ENCODE measurements around the gene NEURL3. TPM values are rescaled to one million over a fixed set of nuclear protein-coding genes. Genes with fewer than 3 reads are reported as not detected.

NEURL3 gene
- total and polyA plus RNA-seq, 12 donors = 0.03 to 0.41 (median 0.18) TPM; not detected in 8

DNA sequence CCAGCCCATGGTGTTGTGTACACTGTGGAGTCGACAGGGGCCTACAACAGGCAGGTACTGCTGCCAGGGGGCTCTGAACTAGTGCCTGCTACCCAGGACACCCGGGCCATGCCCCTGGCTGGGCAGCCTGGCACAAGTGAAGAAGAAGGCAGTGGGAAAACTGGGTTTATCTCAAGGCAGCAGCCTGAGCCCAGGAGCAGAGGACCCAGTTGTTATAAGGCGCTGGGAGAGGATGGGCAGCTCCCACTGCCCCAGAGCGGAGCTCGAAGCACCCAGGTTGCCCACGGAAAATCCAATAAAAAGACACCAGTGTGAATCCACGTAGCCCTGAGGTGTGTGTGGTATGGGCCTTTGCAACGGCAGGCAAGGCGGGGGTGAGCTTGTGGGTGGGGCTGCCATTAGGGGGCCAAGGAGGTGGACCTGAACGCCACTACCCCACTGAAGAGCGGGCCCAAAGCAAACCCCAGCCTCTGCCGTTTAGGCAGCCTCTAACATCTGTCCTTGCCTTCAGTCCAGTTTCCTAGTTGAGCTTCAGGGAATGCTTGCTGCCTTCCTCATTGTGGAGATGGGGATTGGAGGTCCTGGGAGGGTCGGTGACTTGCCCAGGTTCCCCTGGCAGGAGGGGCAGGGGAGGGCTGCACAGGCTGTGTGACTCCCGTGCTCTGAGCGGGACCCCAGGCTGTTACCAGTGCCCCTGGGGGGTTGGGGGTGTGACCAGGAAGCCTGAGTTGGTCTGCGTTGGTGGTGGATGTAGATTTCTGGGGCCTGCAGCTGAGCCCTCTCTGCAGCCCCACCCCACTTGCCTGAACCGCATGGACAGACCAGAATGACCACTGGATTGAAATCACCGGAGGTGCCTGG lies 47.4 kb upstream of the NEURL3 start:
- intact Hi-C loops (cut with DNase I) = loop anchor here in 1 of 2 donors (10.0 kb wide), 1 partner anchor 402 kb away; no protein-coding TSS in a partner anchor
- no peak for DNase-seq
- Histone ChIP-seq H3K4me3 (no peak overlapping the region), H3K27ac (no peak overlapping the region), H3K4me1 (replicated peaks in 1 of 2) (peaks cover 0 to 5% of the 10 kb centered on the region in 2 donors), H3K36me3 (replicated peaks in 1 of 2) (peaks cover 0 to 34% of the 10 kb centered on the region in 2 donors), H3K27me3 (no peaks in the 10 kb centered on the region), H3K9me3 (replicated peaks in 1 of 3) (no peaks in the 10 kb centered on the region)
- WGBS, 4 donors = 87 to 91% (median 89%) methylated on average over 10 to 18 of the region's 18 CpGs
- TF ChIP-seq CTCF (IDR thresholded peaks at IDR 0.05) (no peak), POLR2A (IDR thresholded peaks at IDR 0.05) (no peak)

DNA sequence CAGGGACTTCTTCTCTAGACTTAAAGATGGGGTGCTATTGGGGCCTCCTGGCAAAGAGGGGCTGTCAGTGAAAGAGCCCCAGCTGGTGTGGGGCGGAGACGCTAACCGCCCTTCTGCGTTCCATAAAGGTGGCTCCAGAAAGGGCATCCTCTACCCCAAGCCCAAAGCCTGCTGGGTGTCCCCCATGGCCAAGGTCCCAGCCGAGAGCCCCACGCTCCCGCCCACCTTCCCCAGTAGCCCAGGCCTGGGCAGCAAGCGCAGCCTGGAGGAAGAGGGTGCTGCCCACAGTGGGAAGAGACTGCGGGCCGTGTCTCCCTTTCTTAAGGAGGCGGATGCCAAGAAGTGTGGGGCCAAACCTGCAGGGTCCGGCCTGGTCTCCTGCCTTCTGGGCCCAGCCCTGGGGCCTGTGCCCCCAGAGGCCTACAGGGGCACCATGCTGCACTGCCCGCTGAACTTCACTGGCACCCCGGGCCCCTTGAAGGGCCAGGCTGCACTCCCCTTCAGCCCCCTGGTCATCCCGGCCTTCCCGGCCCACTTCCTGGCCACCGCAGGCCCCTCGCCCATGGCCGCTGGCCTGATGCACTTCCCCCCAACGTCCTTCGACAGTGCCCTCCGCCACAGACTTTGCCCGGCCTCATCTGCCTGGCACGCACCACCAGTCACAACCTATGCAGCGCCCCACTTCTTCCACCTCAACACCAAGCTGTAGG lies 46.6 kb upstream of the NEURL3 start:
- no peak for TF ChIP-seq POLR2A (IDR thresholded peaks at IDR 0.05)
- no peak for TF ChIP-seq CTCF (IDR thresholded peaks at IDR 0.05)
- Histone ChIP-seq H3K4me3 (no peak overlapping the region), H3K27me3 (no peaks in the 10 kb centered on the region), H3K9me3 (replicated peaks in 1 of 3) (no peaks in the 10 kb centered on the region), H3K4me1 (replicated peaks in 1 of 2) (peaks cover 0 to 5% of the 10 kb centered on the region in 2 donors), H3K36me3 (replicated peaks in 1 of 2) (peaks cover 0 to 34% of the 10 kb centered on the region in 2 donors), H3K27ac (no peak overlapping the region)
- 90 to 98% (median 97%) methylated on average over 11 to 25 of the region's 25 CpGs for WGBS, 4 donors
- intact Hi-C loops (cut with DNase I) = loop anchor here in 1 of 2 donors (10.0 kb wide), 1 partner anchor 403 kb away; no protein-coding TSS in a partner anchor
- no peak for DNase-seq

- Histone ChIP-seq H3K4me3 (no peak overlapping the region), H3K36me3 (replicated peaks in 1 of 2) (peaks cover 0 to 34% of the 10 kb centered on the region in 2 donors), H3K4me1 (replicated peaks in 1 of 2) (peaks cover 0 to 5% of the 10 kb centered on the region in 2 donors), H3K9me3 (replicated peaks in 1 of 3) (no peaks in the 10 kb centered on the region), H3K27ac (no peak overlapping the region), H3K27me3 (no peaks in the 10 kb centered on the region)
- 92 to 100% (median 93%) methylated on average over 5 to 14 of the region's 14 CpGs for WGBS, 4 donors
- no peak for DNase-seq
- intact Hi-C loops (cut with DNase I) = loop anchor here in 1 of 2 donors (10.0 kb wide), 1 partner anchor 404 kb away; no protein-coding TSS in a partner anchor
- TF ChIP-seq POLR2A (IDR thresholded peaks at IDR 0.05) (no peak), CTCF (IDR thresholded peaks at IDR 0.05) (no peak)
Observed at GRCh38 chr2:96550787-96551604, 45.8 kb upstream of the NEURL3 start.

All from adrenal gland (tissue), 12 donors.